T-helper 17 cell (primary cell): ENCODE measurements around the gene ABHD4. TPM values are rescaled to one million over a fixed set of nuclear protein-coding genes. Genes with fewer than 3 reads are reported as not detected.
A peak's percentile ranks its signal among the peaks of the same experiment; 100 is the strongest.
"Not testable (repeated sequence)": the region's sequence is repeated elsewhere in the genome, so short reads cannot be mapped to it uniquely, and the experiment has no call there.

Experiments used
- ATAC-seq: fragments of 150-1000 bp; cut with Tn5 transposase; 2 replicates; pipeline ENCODE4 v1.10.0; 2021; ENCODE audit warnings: mild to moderate bottlenecking, moderate library complexity
- DNase-seq, 3 donors: peaks; one replicate each; pipeline versions ENCODE4 v3.0.0 to v3.0.0-alpha.2; 2020 to 2021
- H3K9me3 ChIP-seq: one replicate; pipeline ENCODE4 v1.7.0; 2013; ENCODE audit warnings: low read length, mild to moderate bottlenecking; ENCODE audit not compliant: control insufficient read depth, poor library complexity, severe bottlenecking
- H3K27ac Mint-ChIP-seq: one replicate; pipeline ENCODE4 v1.8.0; 2022; ENCODE audit warnings: mild to moderate bottlenecking, moderate library complexity, mixed read lengths
- H3K27me3 Mint-ChIP-seq: one replicate; pipeline ENCODE4 v1.8.0; 2022; ENCODE audit warnings: mixed read lengths
- H3K36me3 Mint-ChIP-seq: one replicate; pipeline ENCODE4 v1.8.0; 2022; ENCODE audit warnings: low read depth, mixed read lengths
- H3K4me1 Mint-ChIP-seq: one replicate; pipeline ENCODE4 v1.8.0; 2022; ENCODE audit warnings: mild to moderate bottlenecking, mixed read lengths
- H3K4me3 Mint-ChIP-seq: one replicate; pipeline ENCODE4 v1.8.0; 2022; ENCODE audit warnings: mild to moderate bottlenecking, moderate library complexity, mixed read lengths
- total RNA-seq, 4 donors: library from RNA in 2 of 4; stranded (reverse) in 2 of 4; gene quantifications; one replicate each; pipeline ENCODE4 v1.2.3 and lab custom pipeline; 2022 to 2026

ABHD4 gene
- total RNA-seq, 2 donors from 2014 or later, result 12.3 to 19.0 TPM

- peaks cover 31% of the 10 kb centered on the region for H3K4me1 Mint-ChIP-seq
- peak overlapping the region; percentile 52 for H3K4me3 Mint-ChIP-seq
- DNase-seq (no peak), ATAC-seq (no peak)
- peaks cover 16% of the 10 kb centered on the region for H3K36me3 Mint-ChIP-seq
- no peaks in the 10 kb centered on the region for H3K27me3 Mint-ChIP-seq
- peak overlapping the region; percentile 59 for H3K27ac Mint-ChIP-seq
- H3K9me3 ChIP-seq, result no peaks in the 10 kb centered on the region
Observed at GRCh38 chr14:22601996-22602395, 3.9 kb downstream of the ABHD4 start.

DNA sequence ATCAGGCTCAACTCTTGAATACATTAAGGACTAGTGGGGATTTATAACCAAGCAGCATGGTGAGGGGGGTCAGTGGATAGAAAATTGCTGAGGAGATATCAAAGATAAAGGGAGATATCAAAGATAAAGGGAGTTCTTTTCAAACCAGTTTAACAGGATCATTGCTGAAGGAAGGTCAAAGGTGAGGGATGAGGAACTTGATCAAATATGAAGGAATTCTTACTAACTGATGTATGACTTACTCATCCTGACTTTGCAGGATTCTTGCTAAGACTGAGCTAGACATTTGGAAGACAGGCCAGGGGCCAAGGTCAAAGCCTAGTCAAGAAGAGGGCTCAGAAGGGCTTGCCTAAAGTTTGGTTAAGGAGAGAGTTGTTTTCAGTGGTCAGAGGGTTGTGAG is 4.8 kb downstream of the ABHD4 start:
- DNase-seq (no peak), ATAC-seq (no peak)
- peaks cover 20% of the 10 kb centered on the region for H3K36me3 Mint-ChIP-seq
- no peaks in the 10 kb centered on the region for H3K27me3 Mint-ChIP-seq
- H3K27ac Mint-ChIP-seq, result no peak overlapping the region
- H3K4me1 Mint-ChIP-seq, result peaks cover 31% of the 10 kb centered on the region
- H3K4me3 Mint-ChIP-seq, result no peak overlapping the region
- no peaks in the 10 kb centered on the region for H3K9me3 ChIP-seq

DNA sequence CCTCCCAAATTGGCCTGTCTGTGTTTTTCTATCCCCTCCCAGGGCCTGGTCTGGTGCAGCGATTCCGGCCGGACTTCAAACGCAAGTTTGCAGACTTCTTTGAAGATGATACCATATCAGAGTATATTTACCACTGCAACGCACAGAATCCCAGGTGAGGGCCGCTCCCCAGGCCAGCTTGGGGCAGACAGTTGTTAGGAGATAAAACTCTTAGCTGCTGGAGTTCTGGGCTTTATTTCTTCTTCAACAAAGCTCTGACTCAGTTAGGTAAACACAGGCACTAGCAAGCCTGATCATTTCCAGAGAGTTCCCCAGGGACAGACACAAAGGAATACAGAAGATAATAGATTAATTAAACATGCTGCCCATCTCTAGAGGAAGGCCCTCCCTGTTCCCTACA is 8.3 kb downstream of the ABHD4 start:
- H3K4me1 Mint-ChIP-seq, result peaks cover 16% of the 10 kb centered on the region
- H3K27me3 Mint-ChIP-seq, result no peaks in the 10 kb centered on the region
- peaks cover 27% of the 10 kb centered on the region for H3K36me3 Mint-ChIP-seq
- no peak overlapping the region for H3K4me3 Mint-ChIP-seq
- ATAC-seq, result no peak
- DNase-seq, result no peak
- no peaks in the 10 kb centered on the region for H3K9me3 ChIP-seq
- no peak overlapping the region for H3K27ac Mint-ChIP-seq

DNA sequence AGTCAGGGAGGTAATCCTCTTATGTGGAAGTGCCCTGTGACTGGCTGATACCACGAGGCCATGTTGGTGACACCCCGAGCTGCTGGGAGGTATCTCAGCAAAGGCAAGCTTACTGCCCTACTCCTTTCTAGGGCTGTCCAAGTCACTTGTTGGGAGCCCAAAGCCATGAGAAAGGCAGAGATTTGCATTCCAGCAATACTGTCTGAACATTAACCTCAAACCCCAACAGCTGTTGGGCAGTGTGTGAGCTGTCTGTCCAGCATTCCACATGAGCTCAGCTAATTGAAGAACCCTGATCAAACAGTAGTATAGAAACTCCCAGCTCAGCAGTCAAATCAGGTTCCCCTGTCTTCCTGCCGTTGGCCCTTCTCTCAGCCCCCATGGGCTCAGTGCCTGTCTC is 9.2 kb downstream of the ABHD4 start:
- Mint-ChIP-seq H3K4me3 (no peak overlapping the region), H3K27ac (peak overlapping the region; percentile 56), H3K27me3 (no peaks in the 10 kb centered on the region), H3K4me1 (peaks cover 11% of the 10 kb centered on the region), H3K36me3 (peaks cover 26% of the 10 kb centered on the region)
- DNase-seq (no peak), ATAC-seq (no peak)
- H3K9me3 ChIP-seq, result no peaks in the 10 kb centered on the region

GRCh38 chr14:22610931-22611330 is 12.8 kb downstream of the ABHD4 start:
- no peaks in the 10 kb centered on the region for H3K27me3 Mint-ChIP-seq
- H3K27ac Mint-ChIP-seq, result peak overlapping the region; percentile 37
- peaks cover 19% of the 10 kb centered on the region for H3K36me3 Mint-ChIP-seq

GRCh38 chr14:22613106-22613695 is 15.1 kb downstream of the ABHD4 start:
- peak overlapping the region; percentile 37 for H3K27ac Mint-ChIP-seq
- H3K36me3 Mint-ChIP-seq, result peaks cover 15% of the 10 kb centered on the region
- no peaks in the 10 kb centered on the region for H3K9me3 ChIP-seq
- H3K27me3 Mint-ChIP-seq, result no peaks in the 10 kb centered on the region
- H3K4me3 Mint-ChIP-seq, result no peak overlapping the region
- DNase-seq (no peak), ATAC-seq (no peak)
- peaks cover 8% of the 10 kb centered on the region for H3K4me1 Mint-ChIP-seq

More at GRCh38 chr14:22610931-22611330, 12.8 kb downstream of the ABHD4 start:
- ATAC-seq, result no peak
- no peaks in the 10 kb centered on the region for H3K9me3 ChIP-seq
- H3K4me1 Mint-ChIP-seq, result peaks cover 8% of the 10 kb centered on the region
- DNase-seq, result no peak
- no peak overlapping the region for H3K4me3 Mint-ChIP-seq

- Mint-ChIP-seq H3K27me3 (no peaks in the 10 kb centered on the region), H3K36me3 (peaks cover 15% of the 10 kb centered on the region), H3K27ac (peak overlapping the region; percentile 37), H3K4me1 (peaks cover 8% of the 10 kb centered on the region), H3K4me3 (no peak overlapping the region)
- DNase-seq (no peak), ATAC-seq (no peak)
- no peaks in the 10 kb centered on the region for H3K9me3 ChIP-seq
Observed at GRCh38 chr14:22613736-22614239, 15.7 kb downstream of the ABHD4 start.

- ATAC-seq, result no peak
- H3K27me3 Mint-ChIP-seq, result no peaks in the 10 kb centered on the region
- DNase-seq, result no peak
- H3K9me3 ChIP-seq, result no peaks in the 10 kb centered on the region
- no peak overlapping the region for H3K4me3 Mint-ChIP-seq
- H3K4me1 Mint-ChIP-seq, result peaks cover 8% of the 10 kb centered on the region
- no peak overlapping the region for H3K27ac Mint-ChIP-seq
- peaks cover 15% of the 10 kb centered on the region for H3K36me3 Mint-ChIP-seq
Observed at GRCh38 chr14:22614240-22614799, 16.2 kb downstream of the ABHD4 start.

GRCh38 chr14:22615765-22616164 is 17.7 kb downstream of the ABHD4 start:
- not testable (repeated sequence) for H3K36me3 Mint-ChIP-seq, DNase-seq, H3K9me3 ChIP-seq, H3K4me1 Mint-ChIP-seq, H3K27me3 Mint-ChIP-seq, ATAC-seq, H3K27ac Mint-ChIP-seq, H3K4me3 Mint-ChIP-seq

- no peaks in the 10 kb centered on the region for H3K9me3 ChIP-seq
- no peak for ATAC-seq
- H3K27ac Mint-ChIP-seq, result no peak overlapping the region
- peaks cover 8% of the 10 kb centered on the region for H3K27me3 Mint-ChIP-seq
- H3K4me3 Mint-ChIP-seq, result no peak overlapping the region
- H3K36me3 Mint-ChIP-seq, result peaks cover 2% of the 10 kb centered on the region
- DNase-seq, result no peak
- H3K4me1 Mint-ChIP-seq, result no peaks in the 10 kb centered on the region
Observed at GRCh38 chr14:22622255-22622654, 24.2 kb downstream of the ABHD4 start.

GRCh38 chr14:22623047-22623446 is 24.9 kb downstream of the ABHD4 start:
- Mint-ChIP-seq H3K4me1 (no peaks in the 10 kb centered on the region), H3K27ac (no peak overlapping the region), H3K4me3 (no peak overlapping the region), H3K36me3 (peaks cover 2% of the 10 kb centered on the region), H3K27me3 (peaks cover 8% of the 10 kb centered on the region)
- ATAC-seq (no peak), DNase-seq (no peak)
- H3K9me3 ChIP-seq, result no peaks in the 10 kb centered on the region

- Mint-ChIP-seq H3K27me3 (peaks cover 15% of the 10 kb centered on the region), H3K4me1 (no peaks in the 10 kb centered on the region), H3K4me3 (no peak overlapping the region), H3K27ac (no peak overlapping the region), H3K36me3 (peaks cover 2% of the 10 kb centered on the region)
- H3K9me3 ChIP-seq, result no peaks in the 10 kb centered on the region
- ATAC-seq (no peak), DNase-seq (no peak)
Observed at GRCh38 chr14:22626590-22626989, 28.5 kb downstream of the ABHD4 start.

- ATAC-seq (no peak), DNase-seq (no peak)
- Mint-ChIP-seq H3K4me3 (no peak overlapping the region), H3K4me1 (no peaks in the 10 kb centered on the region), H3K27me3 (peaks cover 23% of the 10 kb centered on the region), H3K36me3 (peaks cover 2% of the 10 kb centered on the region), H3K27ac (no peak overlapping the region)
- H3K9me3 ChIP-seq, result no peaks in the 10 kb centered on the region
Observed at GRCh38 chr14:22627506-22628263, 29.6 kb downstream of the ABHD4 start.
